ENCODE measurements around the gene LRRC4C.

Gene LRRC4C

DNA sequence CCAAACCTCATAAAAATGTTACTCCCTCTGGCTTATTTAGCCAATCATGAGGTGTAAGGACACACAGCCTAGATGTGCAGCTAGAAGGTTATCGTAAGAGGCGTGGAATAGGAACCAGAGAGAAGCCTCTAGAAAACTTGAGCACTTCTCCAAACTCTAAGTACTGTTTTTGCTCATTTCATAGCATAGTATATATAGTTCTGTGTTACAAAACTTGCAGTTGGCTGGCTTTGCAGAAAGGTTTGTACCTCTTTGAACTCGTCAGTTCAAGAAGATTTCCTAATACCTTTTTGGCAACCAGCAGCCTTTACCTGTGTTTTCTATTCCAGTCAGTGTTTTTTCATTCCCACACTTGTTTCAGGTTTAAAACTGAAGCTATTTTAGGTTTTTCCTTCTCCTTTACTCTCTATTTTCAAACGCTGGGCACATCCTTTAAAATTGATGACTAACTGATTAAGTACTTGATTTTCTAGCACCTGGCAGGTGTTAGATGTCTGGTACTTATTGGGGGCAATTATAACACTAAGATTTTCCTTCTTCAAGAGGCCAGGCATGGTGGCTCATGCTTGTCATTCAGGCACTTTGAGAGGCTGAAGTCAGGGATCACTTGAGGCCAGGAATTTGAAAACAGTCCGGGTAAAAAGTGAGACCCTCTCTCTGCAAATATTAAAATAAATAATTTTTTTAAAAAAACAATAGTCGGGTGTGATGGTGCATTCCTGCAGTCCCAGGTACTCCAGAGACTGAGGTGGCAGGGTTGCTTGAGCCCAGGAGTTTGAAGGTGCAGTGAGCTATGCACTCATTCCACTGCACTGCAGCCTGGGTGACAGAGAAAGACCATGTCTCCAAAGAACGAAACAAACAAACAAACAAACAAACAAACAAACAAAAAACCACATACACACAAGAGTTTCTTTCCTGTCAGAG lies 125.2 kb downstream of the LRRC4C start:
- Histone ChIP-seq H3K4me3 (no peak overlapping the region), H3K27ac (no peak overlapping the region)

DNA sequence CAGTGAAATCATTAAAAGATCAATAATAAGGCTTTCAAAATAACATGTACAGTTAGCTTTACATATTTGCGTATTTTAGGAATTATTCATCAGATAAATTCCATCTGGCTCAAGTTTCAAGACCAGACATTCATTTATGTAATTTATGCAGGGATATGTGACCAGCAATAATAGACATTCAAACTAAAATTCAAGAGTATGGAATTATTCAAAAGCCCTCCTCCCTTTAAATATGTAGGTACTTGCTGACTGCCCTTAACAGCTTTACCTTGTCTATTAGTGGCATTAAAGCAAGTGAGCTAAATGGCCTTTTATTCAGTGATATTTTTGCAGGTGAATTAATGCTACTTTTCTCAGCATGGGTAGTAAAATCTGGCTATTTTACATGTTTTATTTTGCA lies 126.1 kb downstream of the LRRC4C start:
- no peak overlapping the region for H3K4me3 ChIP-seq
- H3K27ac ChIP-seq, result no peak overlapping the region

DNA sequence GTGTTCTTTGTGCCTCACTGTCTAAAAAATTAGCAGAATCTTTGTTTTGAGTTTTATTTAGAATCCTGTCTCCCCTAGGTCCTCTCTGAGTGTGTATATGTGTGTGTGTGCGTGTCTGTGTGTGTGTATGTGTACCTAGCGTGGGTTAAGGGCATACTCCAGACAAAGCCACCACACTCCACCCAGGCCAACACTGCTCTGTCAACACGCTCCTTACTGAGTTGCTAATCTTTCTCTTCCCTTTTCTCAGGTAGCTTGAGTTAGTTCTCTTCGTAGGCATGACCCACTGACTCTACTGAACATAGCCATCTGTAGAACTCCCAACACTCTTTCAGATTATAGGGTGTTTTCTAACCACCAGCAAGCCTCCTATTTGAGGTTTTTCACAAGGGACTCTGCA lies 131.1 kb downstream of the LRRC4C start:
- H3K27ac ChIP-seq, result no peak overlapping the region

GRCh38 chr11:41323446-41323845 lies 136.0 kb downstream of the LRRC4C start:
- no peak overlapping the region for H3K27ac ChIP-seq
- H3K4me3 ChIP-seq, result no peak overlapping the region

More for the DNA sequence above, 131.1 kb downstream of the LRRC4C start:
- no peak overlapping the region for H3K4me3 ChIP-seq

DNA sequence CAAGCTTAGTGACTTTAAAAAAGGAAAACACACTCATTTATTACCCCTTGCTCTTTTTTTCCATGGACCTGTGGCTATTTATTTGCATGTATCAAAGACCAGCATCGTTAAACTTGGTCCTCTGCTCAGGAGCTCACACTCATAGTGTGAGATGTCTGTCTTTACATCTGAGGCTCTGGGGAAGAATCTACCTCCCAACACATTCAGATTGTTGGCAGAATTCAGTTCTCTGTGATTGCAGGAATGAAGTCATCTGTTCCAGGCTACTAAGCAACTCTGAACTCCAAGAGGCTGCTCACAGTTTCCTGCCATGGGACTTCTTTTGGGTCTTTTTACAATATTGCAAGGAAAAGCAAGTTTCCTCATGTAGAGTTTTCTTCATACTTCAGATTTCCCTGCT lies 138.8 kb downstream of the LRRC4C start:
- Histone ChIP-seq H3K27ac (no peak overlapping the region), H3K4me3 (no peak overlapping the region)

GRCh38 chr11:41320238-41320637 lies 139.2 kb downstream of the LRRC4C start:
- Histone ChIP-seq H3K27ac (no peak overlapping the region), H3K4me3 (no peak overlapping the region)

- H3K27ac ChIP-seq, result no peak overlapping the region
- no peak overlapping the region for H3K4me3 ChIP-seq
Observed at GRCh38 chr11:41319434-41319833, 140.0 kb downstream of the LRRC4C start.

- Histone ChIP-seq H3K4me3 (no peak overlapping the region), H3K27ac (no peak overlapping the region)
Observed at GRCh38 chr11:41316751-41317150, 142.7 kb downstream of the LRRC4C start.

DNA sequence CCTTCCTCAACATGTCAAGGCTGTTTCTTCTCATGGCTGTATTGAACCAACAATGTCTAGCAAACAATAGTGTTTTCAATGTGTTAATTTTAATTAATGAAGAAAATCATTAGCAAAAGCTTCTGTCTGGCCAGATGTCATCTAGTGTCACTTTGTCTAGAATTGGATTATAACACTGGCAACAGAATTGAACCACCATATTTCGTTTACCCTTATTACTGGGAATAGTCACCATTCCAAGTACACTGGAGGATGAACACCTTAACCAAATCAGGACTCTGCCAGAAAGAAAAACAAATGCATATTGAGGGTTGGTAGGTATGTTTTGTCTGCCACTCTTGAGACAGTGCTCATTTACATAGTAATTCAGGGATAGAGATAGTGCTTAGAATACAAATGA lies 146.2 kb downstream of the LRRC4C start:
- Histone ChIP-seq H3K4me3 (no peak overlapping the region), H3K27ac (no peak overlapping the region)

DNA sequence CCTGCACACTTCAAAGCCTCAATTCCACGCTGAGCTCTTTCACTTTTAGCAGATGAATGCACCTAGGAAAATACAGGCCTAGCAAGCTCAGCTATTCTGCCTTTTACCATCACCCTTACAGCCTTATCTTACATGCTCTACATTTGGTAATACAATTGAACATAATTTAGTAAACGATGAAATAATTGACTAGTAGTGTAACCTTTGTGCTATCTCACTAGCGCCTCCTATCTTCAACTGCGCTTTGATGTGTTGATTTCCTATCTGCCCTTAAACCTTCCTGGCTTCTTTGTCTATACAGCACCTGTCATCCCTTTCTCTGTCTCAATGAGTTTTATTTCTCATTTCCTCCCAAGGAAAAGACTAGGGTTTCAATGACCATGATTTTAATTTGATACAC lies 149.7 kb downstream of the LRRC4C start:
- Histone ChIP-seq H3K4me3 (no peak overlapping the region), H3K27ac (no peak overlapping the region)

DNA sequence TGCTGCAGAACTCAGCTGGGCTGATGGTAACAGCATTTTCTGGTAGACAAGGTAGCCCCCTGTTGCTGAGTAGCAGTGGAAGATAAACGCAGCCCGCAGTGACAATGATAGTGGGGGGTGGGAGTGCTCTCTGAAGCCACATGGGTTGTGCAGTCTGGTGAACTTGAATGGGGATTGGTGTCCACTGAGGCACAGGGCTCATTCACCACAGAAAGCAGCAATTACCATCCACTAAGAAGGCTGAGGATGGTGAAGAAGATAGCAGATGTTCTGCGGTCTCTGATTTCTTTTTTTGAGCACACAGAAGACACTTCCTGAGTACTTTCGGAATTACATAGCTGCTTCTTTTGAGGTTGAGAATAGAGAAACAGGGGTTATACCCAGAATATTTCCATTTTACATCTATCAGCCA lies 150.3 kb downstream of the LRRC4C start:
- Histone ChIP-seq H3K27ac (no peak overlapping the region), H3K4me3 (no peak overlapping the region)

- no peak overlapping the region for H3K27ac ChIP-seq
- H3K4me3 ChIP-seq, result no peak overlapping the region
Observed at GRCh38 chr11:41308286-41308685, 151.2 kb downstream of the LRRC4C start.

- H3K27ac ChIP-seq, result no peak overlapping the region
- no peak overlapping the region for H3K4me3 ChIP-seq
Observed at GRCh38 chr11:41307296-41308080, 152.0 kb downstream of the LRRC4C start.

DNA sequence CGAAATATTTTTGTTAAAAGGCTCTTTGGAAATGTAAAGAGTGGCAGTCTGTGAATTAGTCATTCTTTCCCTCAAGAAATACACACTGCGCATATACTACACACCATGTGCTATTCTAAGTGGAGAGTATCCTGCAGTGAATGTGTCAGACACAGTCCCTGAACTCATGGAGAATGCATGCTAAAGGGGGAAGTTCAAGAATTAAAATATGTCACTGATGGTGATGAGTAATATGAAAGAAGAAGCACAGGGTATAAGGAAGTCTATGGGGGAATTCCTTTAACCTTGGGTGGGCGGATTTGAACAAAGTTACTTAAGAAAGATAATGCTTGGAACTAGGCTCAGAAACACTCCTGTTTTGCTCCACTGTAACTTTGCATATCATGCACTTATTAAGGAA lies 153.0 kb downstream of the LRRC4C start:
- Histone ChIP-seq H3K27ac (no peak overlapping the region), H3K4me3 (no peak overlapping the region)

GRCh38 chr11:41301023-41301422 lies 158.4 kb downstream of the LRRC4C start:
- no peak overlapping the region for H3K4me3 ChIP-seq

DNA sequence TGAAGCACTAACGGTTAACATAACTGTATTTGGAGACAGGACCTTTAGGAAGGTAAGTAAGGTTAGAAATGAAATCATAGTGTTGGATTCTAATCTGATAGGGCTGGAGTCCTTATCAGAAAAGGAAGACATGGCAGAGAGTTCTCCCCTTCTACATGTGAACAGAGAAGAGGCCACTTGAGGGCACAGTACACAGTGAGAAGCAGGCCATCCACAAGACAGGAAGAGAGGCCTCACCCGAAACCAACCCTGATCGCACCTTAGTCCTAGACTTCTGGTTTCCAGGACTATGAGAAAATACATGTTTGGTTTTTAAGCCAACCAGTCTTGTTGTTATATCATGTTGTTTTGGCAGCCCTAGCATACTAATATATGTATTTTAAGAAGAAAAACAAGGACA lies 170.0 kb downstream of the LRRC4C start:
- Histone ChIP-seq H3K27ac (no peak overlapping the region), H3K4me3 (no peak overlapping the region)

More at GRCh38 chr11:41301023-41301422, 158.4 kb downstream of the LRRC4C start:
- no peak overlapping the region for H3K27ac ChIP-seq

GRCh38 chr11:41286751-41287150 lies 172.7 kb downstream of the LRRC4C start:
- no peak overlapping the region for H3K27ac ChIP-seq
- H3K4me3 ChIP-seq, result no peak overlapping the region

- H3K27ac ChIP-seq, result no peak overlapping the region
- no peak overlapping the region for H3K4me3 ChIP-seq
Observed at GRCh38 chr11:41284354-41284753, 175.1 kb downstream of the LRRC4C start.

DNA sequence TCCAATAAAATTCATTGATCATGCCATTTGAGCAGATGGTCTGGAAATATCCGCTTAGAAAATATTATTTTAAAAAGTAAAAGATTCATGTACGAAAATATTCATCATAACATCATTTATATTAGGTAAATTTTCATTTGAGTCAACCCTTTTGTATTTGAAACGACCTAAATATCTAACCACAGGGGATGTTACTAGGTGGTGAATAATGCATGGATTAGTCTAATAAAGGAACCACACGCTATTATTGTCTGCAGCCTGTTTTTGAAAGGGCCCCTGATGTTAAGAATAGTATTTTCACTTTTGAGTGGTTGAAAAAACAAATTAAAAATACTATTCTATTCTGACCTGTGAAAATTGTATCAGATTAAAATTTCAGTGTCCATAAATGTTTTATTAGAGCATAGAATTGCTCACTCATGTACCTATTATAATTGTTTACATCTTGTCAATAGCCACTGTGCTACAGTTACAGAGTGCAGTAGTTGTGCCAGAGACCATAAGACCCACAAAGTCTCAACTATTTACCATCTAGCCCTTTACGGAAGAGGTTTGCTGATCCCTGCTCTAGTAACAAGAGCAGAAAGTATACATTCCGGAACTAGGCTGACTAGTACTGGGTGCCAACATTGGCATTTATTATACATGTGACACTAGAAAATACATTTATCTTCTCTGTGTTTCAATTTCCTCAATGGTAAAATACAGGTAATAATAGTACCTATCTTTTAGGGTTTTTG lies 176.1 kb downstream of the LRRC4C start:
- Histone ChIP-seq H3K4me3 (no peak overlapping the region), H3K27ac (no peak overlapping the region)

DNA sequence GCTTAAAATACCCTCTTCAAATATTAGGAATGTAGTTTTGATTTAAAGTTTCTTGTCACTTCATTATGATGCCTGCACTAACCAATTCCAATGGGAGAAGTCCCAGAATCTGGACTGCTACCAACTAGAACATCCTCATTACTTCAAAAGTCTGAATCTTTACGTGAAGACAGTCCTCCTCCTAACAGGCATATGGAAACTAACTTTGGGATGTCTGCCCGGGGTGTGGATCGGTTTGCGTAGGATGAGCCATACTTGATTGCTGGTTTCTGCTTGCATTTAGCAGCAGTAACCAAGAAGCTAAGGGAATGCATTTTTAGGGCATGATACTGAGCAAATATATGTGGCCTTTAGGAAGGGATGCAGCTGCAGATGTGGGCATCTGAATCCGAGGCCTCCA lies 177.1 kb downstream of the LRRC4C start:
- Histone ChIP-seq H3K27ac (no peak overlapping the region), H3K4me3 (no peak overlapping the region)

Data from skin epidermis (tissue), 12 donors.